Neural crest cell (in vitro differentiated cells): ENCODE data around the gene NAT8L. TPM values are rescaled to one million over a fixed set of nuclear protein-coding genes. Genes with fewer than 3 reads are reported as not detected.

Experiments
- DNase-seq: peaks from one replicate; pipeline ENCODE4 v3.0.0; 2021; ENCODE audit warnings: low read depth, mixed read lengths, low spot score
- H3K27ac Mint-ChIP-seq: one replicate; pipeline ENCODE4 v1.8.0; 2021; ENCODE audit warnings: mild to moderate bottlenecking, mixed read lengths; ENCODE audit not compliant: unreplicated experiment
- H3K27me3 Mint-ChIP-seq: 2 replicates; pipeline ENCODE4 v1.8.0; 2021; ENCODE audit warnings: low read depth, mild to moderate bottlenecking, mixed read lengths
- H3K36me3 Mint-ChIP-seq: 2 replicates; pipeline ENCODE4 v1.8.0; 2021; ENCODE audit warnings: low read depth, mild to moderate bottlenecking, mixed read lengths
- H3K4me1 Mint-ChIP-seq: 2 replicates; pipeline ENCODE4 v1.8.0; 2021; ENCODE audit warnings: mixed read lengths
- H3K4me3 Mint-ChIP-seq: one replicate; pipeline ENCODE4 v1.8.0; 2021; ENCODE audit warnings: mild to moderate bottlenecking, mixed read lengths
- H3K9me3 Mint-ChIP-seq: 2 replicates; pipeline ENCODE4 v1.8.0; 2021; ENCODE audit warnings: mixed read lengths
- total RNA-seq: library from RNA; stranded (reverse); gene quantifications from 2 replicates; pipeline ENCODE4 v1.2.1, GENCODE V29; 2021
- TF ChIP-seq, protein P1 (sequence below): fragments of 200-600 bp; sonication (generic); conservative IDR thresholded peaks from 2 replicates; pipeline ENCODE4 v1.5.0; 2021; ENCODE audit warnings: antibody characterized with exemption, mild to moderate bottlenecking

NAT8L gene
- total RNA-seq, 1 donor from 2014 or later = 19.5 TPM

DNA sequence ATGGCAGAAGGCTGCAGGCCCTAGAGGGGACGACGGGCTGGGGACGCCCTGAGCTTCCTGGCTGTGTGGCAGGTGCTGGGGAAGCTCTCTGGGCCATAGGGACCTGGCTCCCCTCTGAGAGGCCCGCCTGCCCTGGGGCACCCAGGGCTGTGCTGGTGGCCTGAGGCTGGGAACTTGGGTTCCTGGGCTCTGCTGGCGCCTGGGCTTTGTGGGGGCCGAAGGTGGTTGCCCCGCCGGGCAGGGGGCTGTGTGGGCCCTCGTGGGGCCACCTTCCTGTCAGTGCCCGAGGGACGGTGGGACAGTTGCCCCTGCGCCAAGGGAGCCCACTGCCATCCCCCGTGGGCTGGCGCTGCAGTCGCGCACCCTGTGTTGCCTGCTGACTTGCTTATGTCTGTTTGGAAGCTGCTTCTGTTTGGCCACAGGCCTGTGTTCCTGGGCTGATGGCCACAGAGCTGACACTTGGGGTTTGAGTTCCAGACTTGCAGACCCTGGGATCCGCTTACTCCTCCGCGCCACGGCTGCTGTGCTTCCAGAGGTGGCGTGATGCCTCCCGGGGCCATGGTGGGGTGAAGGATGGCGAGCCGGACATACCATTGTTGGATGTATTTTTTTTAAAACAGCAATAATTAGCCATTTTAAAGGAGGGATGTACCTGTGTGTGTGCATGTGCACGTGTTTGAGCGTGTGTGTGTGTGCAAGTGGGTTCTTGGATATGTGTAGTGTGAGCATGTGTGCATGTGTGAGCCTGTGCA is 8.5 kb downstream of the NAT8L start:
- no peak overlapping the region for H3K27ac Mint-ChIP-seq
- H3K9me3 Mint-ChIP-seq = no peaks in the 10 kb centered on the region

GRCh38 chr4:2068198-2068470 is 9.0 kb downstream of the NAT8L start:
- Mint-ChIP-seq H3K9me3 (no peaks in the 10 kb centered on the region), H3K27me3 (no peaks in the 10 kb centered on the region), H3K27ac (no peak overlapping the region), H3K4me3 (peak overlapping the region; percentile 35), H3K36me3 (no peaks in the 10 kb centered on the region), H3K4me1 (peaks cover 25% of the 10 kb centered on the region)
- TF ChIP-seq, protein P1, sequence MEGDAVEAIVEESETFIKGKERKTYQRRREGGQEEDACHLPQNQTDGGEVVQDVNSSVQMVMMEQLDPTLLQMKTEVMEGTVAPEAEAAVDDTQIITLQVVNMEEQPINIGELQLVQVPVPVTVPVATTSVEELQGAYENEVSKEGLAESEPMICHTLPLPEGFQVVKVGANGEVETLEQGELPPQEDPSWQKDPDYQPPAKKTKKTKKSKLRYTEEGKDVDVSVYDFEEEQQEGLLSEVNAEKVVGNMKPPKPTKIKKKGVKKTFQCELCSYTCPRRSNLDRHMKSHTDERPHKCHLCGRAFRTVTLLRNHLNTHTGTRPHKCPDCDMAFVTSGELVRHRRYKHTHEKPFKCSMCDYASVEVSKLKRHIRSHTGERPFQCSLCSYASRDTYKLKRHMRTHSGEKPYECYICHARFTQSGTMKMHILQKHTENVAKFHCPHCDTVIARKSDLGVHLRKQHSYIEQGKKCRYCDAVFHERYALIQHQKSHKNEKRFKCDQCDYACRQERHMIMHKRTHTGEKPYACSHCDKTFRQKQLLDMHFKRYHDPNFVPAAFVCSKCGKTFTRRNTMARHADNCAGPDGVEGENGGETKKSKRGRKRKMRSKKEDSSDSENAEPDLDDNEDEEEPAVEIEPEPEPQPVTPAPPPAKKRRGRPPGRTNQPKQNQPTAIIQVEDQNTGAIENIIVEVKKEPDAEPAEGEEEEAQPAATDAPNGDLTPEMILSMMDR = no peak
- DNase-seq = no peak

More for the DNA sequence above, 8.5 kb downstream of the NAT8L start:
- Mint-ChIP-seq H3K4me1 (peaks cover 25% of the 10 kb centered on the region), H3K36me3 (no peaks in the 10 kb centered on the region), H3K4me3 (peak overlapping the region; percentile 35), H3K27me3 (no peaks in the 10 kb centered on the region)
- TF ChIP-seq, protein P1 = no peak
- DNase-seq = no peak

- no peak for DNase-seq
- H3K27me3 Mint-ChIP-seq = no peaks in the 10 kb centered on the region
- TF ChIP-seq, protein P1 = no peak
These were observed 9.4 kb downstream of the NAT8L start for GRCh38 chr4:2068566-2068965.

DNA sequence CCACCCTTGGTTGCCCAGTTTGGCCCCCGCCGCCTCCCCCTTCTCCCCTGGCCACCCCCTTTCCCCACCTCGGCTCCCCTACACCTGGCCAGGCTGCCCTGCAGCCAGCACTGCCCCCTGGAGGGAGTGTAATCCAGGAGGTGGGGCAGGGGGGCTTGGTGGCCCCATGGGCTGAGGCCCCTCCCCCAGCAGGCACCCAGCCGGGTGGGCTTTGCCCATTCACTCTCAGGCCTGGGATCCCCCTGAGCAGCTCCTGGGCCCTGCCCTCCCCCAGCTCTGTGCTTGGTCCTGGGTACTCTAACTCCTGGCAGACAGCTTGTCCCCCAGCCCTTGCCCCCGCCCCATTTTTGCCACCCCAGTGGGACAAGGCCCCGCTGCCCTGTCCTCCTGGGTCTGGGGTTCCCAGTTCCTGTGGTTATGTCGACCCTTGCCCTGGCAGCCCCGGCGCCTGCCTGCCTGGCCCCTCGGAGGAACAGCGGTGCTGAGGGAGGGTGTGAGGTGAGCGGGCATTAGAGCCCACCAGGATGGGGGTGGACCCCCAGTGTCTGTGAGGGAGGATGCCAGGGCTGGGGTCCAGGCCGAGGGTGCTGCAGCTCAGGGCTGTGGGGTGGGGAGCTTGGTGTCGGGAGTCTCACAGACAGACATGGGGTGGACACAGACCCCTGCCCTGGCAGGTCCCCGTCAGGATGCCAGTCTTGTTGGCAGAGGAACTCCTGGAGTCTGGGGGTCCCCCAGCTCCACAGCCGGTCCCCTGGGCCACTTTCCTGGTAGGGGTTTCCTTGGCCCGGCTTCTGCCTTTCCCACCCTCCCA is 10.2 kb downstream of the NAT8L start:
- H3K9me3 Mint-ChIP-seq = no peaks in the 10 kb centered on the region

More at GRCh38 chr4:2068566-2068965, 9.4 kb downstream of the NAT8L start:
- H3K9me3 Mint-ChIP-seq = no peaks in the 10 kb centered on the region
- no peaks in the 10 kb centered on the region for H3K36me3 Mint-ChIP-seq
- H3K4me1 Mint-ChIP-seq = peaks cover 25% of the 10 kb centered on the region
- H3K27ac Mint-ChIP-seq = no peak overlapping the region
- peak overlapping the region; percentile 35 for H3K4me3 Mint-ChIP-seq

GRCh38 chr4:2069986-2070385 is 10.9 kb downstream of the NAT8L start:
- Mint-ChIP-seq H3K4me1 (peaks cover 25% of the 10 kb centered on the region), H3K27ac (no peak overlapping the region), H3K36me3 (no peaks in the 10 kb centered on the region), H3K27me3 (no peaks in the 10 kb centered on the region), H3K9me3 (no peaks in the 10 kb centered on the region), H3K4me3 (no peak overlapping the region)
- DNase-seq = no peak
- TF ChIP-seq, protein P1 = no peak

More for the DNA sequence above, 10.2 kb downstream of the NAT8L start:
- Mint-ChIP-seq H3K27ac (no peak overlapping the region), H3K4me1 (peaks cover 25% of the 10 kb centered on the region), H3K27me3 (no peaks in the 10 kb centered on the region), H3K36me3 (no peaks in the 10 kb centered on the region), H3K4me3 (no peak overlapping the region)
- TF ChIP-seq, protein P1 = no peak
- no peak for DNase-seq
